Measurements from ENCODE around the gene CBY2. TPM values are rescaled to one million over a fixed set of nuclear protein-coding genes. Genes with fewer than 3 reads are reported as not detected.
"Not testable (repeated sequence)": the region's sequence is repeated elsewhere in the genome, so short reads cannot be mapped to it uniquely, and the experiment has no call there.

The CBY2 gene
- total RNA-seq, 6 experiments from 2014 or later: not detected

- H3K4me1 Mint-ChIP-seq (ENCODE audit: low read depth): no peaks in the 10 kb centered on the region
Measured at GRCh38 chr13:45747071-45747470, 45.0 kb downstream of the CBY2 start.

GRCh38 chr13:45748941-45749759, 47.0 kb downstream of the CBY2 start:
- no peak for TF ChIP-seq CTCF (IDR thresholded peaks at IDR 0.05)
- H3K9me3 Mint-ChIP-seq: no peaks in the 10 kb centered on the region; the same call in 1 of the 2 replicates
- H3K4me3 Mint-ChIP-seq: no peak overlapping the region
- H3K36me3 Mint-ChIP-seq (ENCODE audit: low read depth): no peaks in the 10 kb centered on the region
- peaks cover 7% of the 10 kb centered on the region for H3K27me3 Mint-ChIP-seq (ENCODE audit: insufficient read depth)
- DNase-seq: no peak
- no peaks in the 10 kb centered on the region for H3K4me1 Mint-ChIP-seq (ENCODE audit: low read depth)
- no peak overlapping the region for H3K27ac Mint-ChIP-seq

More at GRCh38 chr13:45747071-45747470, 45.0 kb downstream of the CBY2 start:
- Mint-ChIP-seq H3K9me3 (peaks cover 3% of the 10 kb centered on the region; the same call in 1 of the 2 replicates), H3K27ac (no peak overlapping the region), H3K27me3 (ENCODE audit: insufficient read depth) (peaks cover 7% of the 10 kb centered on the region), H3K36me3 (ENCODE audit: low read depth) (no peaks in the 10 kb centered on the region), H3K4me3 (no peak overlapping the region)
- TF ChIP-seq CTCF (IDR thresholded peaks at IDR 0.05): no peak
- DNase-seq: no peak

- Mint-ChIP-seq H3K9me3 (no peaks in the 10 kb centered on the region; the same call in 1 of the 2 replicates), H3K27ac (no peak overlapping the region), H3K4me1 (ENCODE audit: low read depth) (no peaks in the 10 kb centered on the region), H3K27me3 (ENCODE audit: insufficient read depth) (peaks cover 5% of the 10 kb centered on the region), H3K36me3 (ENCODE audit: low read depth) (no peaks in the 10 kb centered on the region), H3K4me3 (no peak overlapping the region)
- no peak for TF ChIP-seq CTCF (IDR thresholded peaks at IDR 0.05)
- no peak for DNase-seq
Measured at GRCh38 chr13:45750566-45750965, 48.4 kb downstream of the CBY2 start.

GRCh38 chr13:45751885-45752284, 49.8 kb downstream of the CBY2 start:
- Mint-ChIP-seq H3K9me3 (no peaks in the 10 kb centered on the region; the same call in none of the 2 replicates), H3K36me3 (ENCODE audit: low read depth) (no peaks in the 10 kb centered on the region), H3K4me1 (ENCODE audit: low read depth) (no peaks in the 10 kb centered on the region), H3K4me3 (no peak overlapping the region), H3K27ac (no peak overlapping the region), H3K27me3 (ENCODE audit: insufficient read depth) (peaks cover 3% of the 10 kb centered on the region)
- DNase-seq: no peak
- no peak for TF ChIP-seq CTCF (IDR thresholded peaks at IDR 0.05)

- Mint-ChIP-seq H3K27ac (no peak overlapping the region), H3K4me1 (ENCODE audit: low read depth) (no peaks in the 10 kb centered on the region), H3K4me3 (no peak overlapping the region), H3K36me3 (ENCODE audit: low read depth) (peaks cover under 1% of the 10 kb centered on the region; the same call in 1 of the 2 replicates), H3K9me3 (no peaks in the 10 kb centered on the region; the same call in none of the 2 replicates), H3K27me3 (ENCODE audit: insufficient read depth) (peaks cover 3% of the 10 kb centered on the region)
- no peak for DNase-seq
- no peak for TF ChIP-seq CTCF (IDR thresholded peaks at IDR 0.05)
Measured at GRCh38 chr13:45752510-45752909, 50.4 kb downstream of the CBY2 start.

GRCh38 chr13:45756498-45756897, 54.4 kb downstream of the CBY2 start:
- H3K9me3 Mint-ChIP-seq: peaks cover 14% of the 10 kb centered on the region
- not testable (repeated sequence) for H3K4me3 Mint-ChIP-seq; DNase-seq; H3K27ac Mint-ChIP-seq; H3K27me3 Mint-ChIP-seq (ENCODE audit: insufficient read depth); H3K36me3 Mint-ChIP-seq (ENCODE audit: low read depth); H3K4me1 Mint-ChIP-seq (ENCODE audit: low read depth)

GRCh38 chr13:45757589-45757988, 55.5 kb downstream of the CBY2 start:
- not testable (repeated sequence) for H3K27ac Mint-ChIP-seq; H3K4me3 Mint-ChIP-seq; H3K36me3 Mint-ChIP-seq (ENCODE audit: low read depth); H3K27me3 Mint-ChIP-seq (ENCODE audit: insufficient read depth); DNase-seq; H3K4me1 Mint-ChIP-seq (ENCODE audit: low read depth)
- H3K9me3 Mint-ChIP-seq: peaks cover 14% of the 10 kb centered on the region
